BLaER1 (cell line): Measurements from ENCODE around the gene BMPR1A.
"Not testable (repeated sequence)": the region's sequence is repeated elsewhere in the genome, so short reads cannot be mapped to it uniquely, and the experiment has no call there.

Source experiments
- H3K27ac ChIP-seq: shearing (Covaris generic); formaldehyde crosslinking; 2 replicates; pipeline ENCODE4 v1.8.1; 2022
- H3K27me3 ChIP-seq: shearing (Covaris generic); formaldehyde crosslinking; 2 replicates; pipeline ENCODE4 v1.8.1; 2022
- H3K36me3 ChIP-seq: shearing (Covaris generic); formaldehyde crosslinking; 2 replicates; pipeline ENCODE4 v1.8.1; 2022
- H3K4me1 ChIP-seq: shearing (Covaris generic); formaldehyde crosslinking; 2 replicates; pipeline ENCODE4 v1.8.1; 2022
- H3K4me2 ChIP-seq: shearing (Covaris generic); formaldehyde crosslinking; 2 replicates; pipeline ENCODE4 v1.8.1; 2022
- H3K4me3 ChIP-seq: shearing (Covaris generic); formaldehyde crosslinking; 2 replicates; pipeline ENCODE4 v1.8.1; 2022
- H3K9ac ChIP-seq: shearing (Covaris generic); formaldehyde crosslinking; 2 replicates; pipeline ENCODE4 v1.8.1; 2022
- H3K9me3 ChIP-seq: shearing (Covaris generic); formaldehyde crosslinking; 2 replicates; pipeline ENCODE4 v1.8.1; 2022
- H4K20me1 ChIP-seq: shearing (Covaris generic); formaldehyde crosslinking; 2 replicates; pipeline ENCODE4 v1.8.1; 2022
- Cebpa-rat ChIP-seq: shearing (Covaris generic); IDR thresholded peaks from 2 replicates; pipeline ENCODE4 v1.8.1; 2022

Gene BMPR1A

GRCh38 chr10:86951184-86951761, 194.9 kb downstream of the BMPR1A start:
- no peak overlapping the region for H3K4me2 ChIP-seq
- no peaks in the 10 kb centered on the region for H3K4me1 ChIP-seq
- H3K9me3 ChIP-seq, result peaks cover 28% of the 10 kb centered on the region
- TF ChIP-seq Cebpa-rat, result no peak
- H4K20me1 ChIP-seq, result no peaks in the 10 kb centered on the region
- no peak overlapping the region for H3K27ac ChIP-seq
- no peaks in the 10 kb centered on the region for H3K27me3 ChIP-seq
- no peak overlapping the region for H3K4me3 ChIP-seq
- no peaks in the 10 kb centered on the region for H3K36me3 ChIP-seq
- no peak overlapping the region for H3K9ac ChIP-seq

DNA sequence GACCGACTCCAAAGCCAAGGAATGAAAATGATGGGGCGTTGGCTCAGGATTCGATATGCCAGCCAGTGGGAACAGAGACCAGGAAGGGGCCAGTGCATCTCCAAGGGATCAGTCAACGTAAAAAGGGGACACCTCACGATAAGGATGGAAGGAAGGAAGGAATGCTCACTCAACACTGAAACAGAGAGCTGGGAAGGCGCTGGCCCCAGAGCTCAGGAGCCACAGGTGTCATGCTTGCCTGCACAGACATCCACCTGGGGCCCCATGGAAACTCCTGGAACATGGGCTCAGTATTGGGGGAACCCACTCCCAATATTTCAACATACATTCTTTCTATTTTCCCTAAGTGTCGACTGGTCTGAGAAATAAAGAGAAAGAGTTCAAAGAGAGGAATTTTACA, 195.7 kb downstream of the BMPR1A start:
- TF ChIP-seq Cebpa-rat, result no peak
- H3K4me2 ChIP-seq, result no peak overlapping the region
- H3K27ac ChIP-seq, result no peak overlapping the region
- H4K20me1 ChIP-seq, result no peaks in the 10 kb centered on the region
- no peak overlapping the region for H3K9ac ChIP-seq
- no peak overlapping the region for H3K4me3 ChIP-seq
- H3K9me3 ChIP-seq, result peaks cover 28% of the 10 kb centered on the region
- no peaks in the 10 kb centered on the region for H3K36me3 ChIP-seq
- H3K4me1 ChIP-seq, result peaks cover 5% of the 10 kb centered on the region
- no peaks in the 10 kb centered on the region for H3K27me3 ChIP-seq

GRCh38 chr10:86952697-86953096, 196.3 kb downstream of the BMPR1A start:
- not testable (repeated sequence) for H3K27me3 ChIP-seq

DNA sequence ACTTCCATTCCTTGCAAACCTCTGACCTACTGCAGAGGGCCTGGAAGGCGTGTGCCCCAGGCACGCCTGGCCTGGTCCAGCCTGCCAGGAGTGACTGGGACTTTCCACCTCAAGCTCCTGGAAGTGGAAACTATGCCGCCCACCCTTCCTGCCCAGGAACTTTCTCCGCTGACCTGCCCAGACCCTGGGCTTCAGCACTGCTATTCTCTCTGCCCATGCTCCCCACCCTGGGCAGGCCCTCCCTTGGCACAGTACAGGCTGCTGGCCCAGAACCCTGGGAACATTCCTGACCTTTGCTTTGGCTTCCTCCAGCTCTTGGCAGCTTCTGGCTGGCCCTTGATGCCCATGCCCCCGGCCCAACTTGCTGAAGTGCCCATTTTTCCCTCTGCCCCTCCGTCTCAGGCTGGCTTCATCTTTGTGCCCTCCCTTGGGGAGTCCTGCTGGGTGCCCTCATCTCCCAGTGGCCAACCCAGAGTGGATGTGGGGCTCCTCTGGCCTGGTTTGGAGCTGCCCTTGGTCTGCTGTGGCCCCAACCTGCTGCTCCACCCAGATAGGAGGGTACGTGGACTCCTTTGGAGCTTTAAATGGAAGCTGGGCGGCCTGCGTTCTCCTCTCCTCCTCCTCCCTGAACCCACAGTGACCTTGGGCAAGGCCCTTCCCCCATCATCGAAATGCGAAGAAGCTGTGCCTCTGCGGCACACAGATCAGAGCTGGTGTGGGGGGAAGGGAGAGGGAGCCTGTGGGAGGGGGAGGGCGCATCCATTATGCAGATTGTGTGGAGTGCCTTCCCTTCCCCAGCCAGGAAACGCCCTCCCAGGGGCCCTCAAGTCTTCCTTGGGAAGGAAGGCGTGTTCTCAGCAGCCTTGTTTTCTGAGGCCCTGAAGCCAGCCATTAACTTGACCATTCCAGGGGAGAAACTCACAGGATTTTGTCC, 197.6 kb downstream of the BMPR1A start:
- Histone ChIP-seq H3K36me3 (no peaks in the 10 kb centered on the region), H4K20me1 (no peaks in the 10 kb centered on the region), H3K9ac (no peak overlapping the region), H3K9me3 (peaks cover 28% of the 10 kb centered on the region), H3K27me3 (no peaks in the 10 kb centered on the region), H3K4me2 (no peak overlapping the region), H3K27ac (no peak overlapping the region), H3K4me3 (no peak overlapping the region), H3K4me1 (peaks cover 16% of the 10 kb centered on the region)
- no peak for TF ChIP-seq Cebpa-rat

More at GRCh38 chr10:86952697-86953096, 196.3 kb downstream of the BMPR1A start:
- H3K4me2 ChIP-seq, H4K20me1 ChIP-seq, H3K9ac ChIP-seq, H3K36me3 ChIP-seq, H3K27ac ChIP-seq, H3K4me3 ChIP-seq: not testable (repeated sequence)
- Histone ChIP-seq H3K4me1 (peaks cover 11% of the 10 kb centered on the region), H3K9me3 (peaks cover 28% of the 10 kb centered on the region)

GRCh38 chr10:86954681-86955500, 198.5 kb downstream of the BMPR1A start:
- Histone ChIP-seq H3K4me2 (no peak overlapping the region), H3K4me1 (peaks cover 16% of the 10 kb centered on the region), H3K27me3 (no peaks in the 10 kb centered on the region)

GRCh38 chr10:86955501-86956194, 199.2 kb downstream of the BMPR1A start:
- no peak overlapping the region for H3K4me3 ChIP-seq
- peaks cover 16% of the 10 kb centered on the region for H3K4me1 ChIP-seq
- no peak overlapping the region for H3K27ac ChIP-seq
- no peaks in the 10 kb centered on the region for H3K27me3 ChIP-seq
- H4K20me1 ChIP-seq, result no peaks in the 10 kb centered on the region
- H3K4me2 ChIP-seq, result no peak overlapping the region
- H3K9ac ChIP-seq, result no peak overlapping the region
- H3K36me3 ChIP-seq, result no peaks in the 10 kb centered on the region
- H3K9me3 ChIP-seq, result peaks cover 27% of the 10 kb centered on the region
- no peak for TF ChIP-seq Cebpa-rat

More at GRCh38 chr10:86954681-86955500, 198.5 kb downstream of the BMPR1A start:
- H3K4me3 ChIP-seq, result no peak overlapping the region
- H3K9me3 ChIP-seq, result peaks cover 28% of the 10 kb centered on the region
- no peak overlapping the region for H3K9ac ChIP-seq
- no peak overlapping the region for H3K27ac ChIP-seq
- H4K20me1 ChIP-seq, result no peaks in the 10 kb centered on the region
- TF ChIP-seq Cebpa-rat, result no peak
- no peaks in the 10 kb centered on the region for H3K36me3 ChIP-seq

GRCh38 chr10:86956195-86956847, 199.9 kb downstream of the BMPR1A start:
- no peak for TF ChIP-seq Cebpa-rat
- Histone ChIP-seq H3K27me3 (no peaks in the 10 kb centered on the region), H3K4me1 (peaks cover 16% of the 10 kb centered on the region), H3K9me3 (peaks cover 23% of the 10 kb centered on the region), H3K9ac (no peak overlapping the region), H3K36me3 (no peaks in the 10 kb centered on the region), H3K4me2 (no peak overlapping the region), H4K20me1 (no peaks in the 10 kb centered on the region), H3K4me3 (no peak overlapping the region), H3K27ac (no peak overlapping the region)

- Histone ChIP-seq H3K27ac (peak overlapping the region; percentile 55; the same call in 1 of the 2 replicates), H4K20me1 (no peaks in the 10 kb centered on the region), H3K27me3 (no peaks in the 10 kb centered on the region), H3K4me1 (peaks cover 16% of the 10 kb centered on the region), H3K9ac (no peak overlapping the region), H3K4me3 (no peak overlapping the region), H3K4me2 (peak overlapping the region; percentile 63), H3K9me3 (peaks cover 19% of the 10 kb centered on the region), H3K36me3 (no peaks in the 10 kb centered on the region)
- TF ChIP-seq Cebpa-rat, result no peak
These were observed 200.5 kb downstream of the BMPR1A start for GRCh38 chr10:86956848-86957448.
